Peyer's patch (tissue), 4 donors: ENCODE results near the gene GOLGA8A. TPM values are rescaled to one million over a fixed set of nuclear protein-coding genes. Genes with fewer than 3 reads are reported as not detected.

Source experiments
- DNase-seq, 3 donors: peaks; one replicate each; pipeline ENCODE4 v3.0.0-alpha.2; 2017 to 2019
- H3K27ac ChIP-seq, 4 donors: fragments of 200-600 bp; sonication (generic); one replicate each; pipeline ENCODE4 v1.5.1; 2016 to 2019
- H3K27me3 ChIP-seq, 2 donors: fragments of 200-600 bp; sonication (generic); one replicate each; pipeline ENCODE4 v1.5.1; 2019
- H3K36me3 ChIP-seq, 3 donors: fragments of 200-600 bp; sonication (generic); one replicate each; pipeline ENCODE4 v1.5.1; 2016 to 2019
- H3K4me1 ChIP-seq, 4 donors: fragments of 200-600 bp; sonication (generic); one replicate each; pipeline ENCODE4 v1.5.1; 2016 to 2019
- H3K4me3 ChIP-seq, 4 donors: fragments of 200-600 bp; sonication (generic); 1 replicate in 3 of 4; 2 replicates in 1 of 4; pipeline ENCODE4 v1.5.1; 2016 to 2019; ENCODE audit warnings: mild to moderate bottlenecking in 1 of 4
- H3K9me3 ChIP-seq, 4 donors: fragments of 200-600 bp; sonication (generic); one replicate each; pipeline ENCODE4 v1.5.1; 2016 to 2019; ENCODE audit warnings: mild to moderate bottlenecking in 1 of 4
- POLR2A ChIP-seq, 2 donors: fragments of 450-650 bp; IDR thresholded peaks; one replicate each; pipeline ENCODE4 v1.5.1; 2017; ENCODE audit warnings: antibody characterized with exemption in 2 of 2, mild to moderate bottlenecking in 2 of 2, moderate library complexity in 2 of 2
- total RNA-seq, 4 donors: library from RNA; depleted of rRNA; stranded (reverse); fragments of >200 nt; gene quantifications; one replicate each; pipeline ENCODE4 v1.1.0, GENCODE V29; 2016
- TF ChIP-seq, protein P1 (sequence below), 6 experiments: fragments of 450-650 bp in 4 of 6; fragments of 200-600 bp in 2 of 6; sonication (generic) in 1 of 6; IDR thresholded peaks; one replicate each; pipeline ENCODE4 v1.5.1; 2017 to 2019; ENCODE audit warnings: antibody characterized with exemption in 6 of 6, mild to moderate bottlenecking in 3 of 6, moderate library complexity in 1 of 6

The GOLGA8A gene
- total RNA-seq, 4 donors from 2014 or later = 23.6 to 153 (median 93.3) TPM

DNA sequence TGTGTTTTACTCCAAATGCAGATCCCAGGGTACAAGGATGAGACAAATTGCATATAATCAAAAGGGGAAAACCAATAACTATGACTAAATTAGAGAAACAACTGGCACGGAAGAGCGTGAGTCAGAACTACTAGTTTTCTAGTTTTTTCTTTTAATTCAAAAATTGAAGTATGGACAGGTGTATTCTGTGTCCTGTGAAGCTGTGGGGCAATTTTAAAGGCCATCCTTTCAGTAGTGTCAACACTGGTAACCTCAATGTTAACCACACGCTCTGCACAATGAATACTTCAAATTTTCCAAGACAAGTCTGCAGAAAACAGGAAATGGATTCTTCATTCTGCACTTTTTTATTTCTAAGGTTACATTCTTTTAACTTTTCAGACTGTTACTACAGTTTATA, 32.5 kb upstream of the GOLGA8A start:
- Histone ChIP-seq H3K27ac (no peak overlapping the region), H3K9me3 (no peaks in the 10 kb centered on the region), H3K4me1 (no peaks in the 10 kb centered on the region), H3K27me3 (no peaks in the 10 kb centered on the region), H3K36me3 (no peaks in the 10 kb centered on the region), H3K4me3 (no peak overlapping the region)
- no peak for TF ChIP-seq POLR2A (IDR thresholded peaks at IDR 0.05)
- TF ChIP-seq, protein P1, sequence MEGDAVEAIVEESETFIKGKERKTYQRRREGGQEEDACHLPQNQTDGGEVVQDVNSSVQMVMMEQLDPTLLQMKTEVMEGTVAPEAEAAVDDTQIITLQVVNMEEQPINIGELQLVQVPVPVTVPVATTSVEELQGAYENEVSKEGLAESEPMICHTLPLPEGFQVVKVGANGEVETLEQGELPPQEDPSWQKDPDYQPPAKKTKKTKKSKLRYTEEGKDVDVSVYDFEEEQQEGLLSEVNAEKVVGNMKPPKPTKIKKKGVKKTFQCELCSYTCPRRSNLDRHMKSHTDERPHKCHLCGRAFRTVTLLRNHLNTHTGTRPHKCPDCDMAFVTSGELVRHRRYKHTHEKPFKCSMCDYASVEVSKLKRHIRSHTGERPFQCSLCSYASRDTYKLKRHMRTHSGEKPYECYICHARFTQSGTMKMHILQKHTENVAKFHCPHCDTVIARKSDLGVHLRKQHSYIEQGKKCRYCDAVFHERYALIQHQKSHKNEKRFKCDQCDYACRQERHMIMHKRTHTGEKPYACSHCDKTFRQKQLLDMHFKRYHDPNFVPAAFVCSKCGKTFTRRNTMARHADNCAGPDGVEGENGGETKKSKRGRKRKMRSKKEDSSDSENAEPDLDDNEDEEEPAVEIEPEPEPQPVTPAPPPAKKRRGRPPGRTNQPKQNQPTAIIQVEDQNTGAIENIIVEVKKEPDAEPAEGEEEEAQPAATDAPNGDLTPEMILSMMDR (IDR thresholded peaks at IDR 0.05) = no peak
- no peak for DNase-seq

DNA sequence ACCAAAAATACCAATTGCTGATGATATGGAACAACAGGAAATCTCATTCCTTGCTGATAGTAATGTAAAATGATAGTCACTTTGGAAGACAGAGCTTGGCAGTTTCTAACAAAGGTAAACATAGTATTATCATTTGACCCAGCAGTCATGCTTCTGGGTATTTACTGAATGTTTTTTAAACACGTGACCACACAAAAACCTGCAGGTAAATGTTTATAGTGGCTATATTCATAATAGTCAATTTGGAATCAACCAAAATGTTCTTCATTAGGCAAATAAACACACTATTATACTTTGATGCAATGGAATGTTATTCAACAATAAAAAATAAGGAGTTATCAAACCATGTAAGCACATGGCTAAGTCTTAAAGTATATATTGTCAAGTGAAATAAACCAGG, 24.1 kb upstream of the GOLGA8A start:
- TF ChIP-seq, protein P1 (IDR thresholded peaks at IDR 0.05) = no peak
- no peak for TF ChIP-seq POLR2A (IDR thresholded peaks at IDR 0.05)
- H3K36me3 ChIP-seq = no peaks in the 10 kb centered on the region
- H3K27ac ChIP-seq = no peak overlapping the region
- no peaks in the 10 kb centered on the region for H3K4me1 ChIP-seq
- DNase-seq = no peak
- H3K4me3 ChIP-seq = no peak overlapping the region
- H3K27me3 ChIP-seq = no peaks in the 10 kb centered on the region
- no peaks in the 10 kb centered on the region for H3K9me3 ChIP-seq

DNA sequence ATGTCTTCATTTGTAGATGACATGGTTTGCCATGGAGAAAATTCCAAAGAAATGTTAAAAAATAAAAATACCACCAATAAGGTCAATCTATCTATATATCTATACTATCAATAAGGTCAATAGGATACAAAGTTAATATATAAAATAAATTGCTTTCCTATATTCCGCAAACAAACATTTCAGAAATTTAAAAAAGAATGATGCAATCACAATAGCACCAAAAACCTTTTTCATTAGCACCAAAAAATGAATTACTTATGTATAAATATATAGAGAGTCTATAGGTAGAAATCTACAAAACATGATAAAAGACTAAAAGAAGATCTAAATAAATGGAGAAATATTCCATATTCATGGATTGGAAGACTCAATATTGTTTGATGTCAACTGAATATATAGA, 22.8 kb upstream of the GOLGA8A start:
- DNase-seq = no peak
- TF ChIP-seq, protein P1 (IDR thresholded peaks at IDR 0.05) = no peak
- no peak for TF ChIP-seq POLR2A (IDR thresholded peaks at IDR 0.05)
- Histone ChIP-seq H3K36me3 (no peaks in the 10 kb centered on the region), H3K27ac (no peak overlapping the region), H3K27me3 (no peaks in the 10 kb centered on the region), H3K4me3 (no peak overlapping the region), H3K9me3 (no peaks in the 10 kb centered on the region), H3K4me1 (no peaks in the 10 kb centered on the region)

DNA sequence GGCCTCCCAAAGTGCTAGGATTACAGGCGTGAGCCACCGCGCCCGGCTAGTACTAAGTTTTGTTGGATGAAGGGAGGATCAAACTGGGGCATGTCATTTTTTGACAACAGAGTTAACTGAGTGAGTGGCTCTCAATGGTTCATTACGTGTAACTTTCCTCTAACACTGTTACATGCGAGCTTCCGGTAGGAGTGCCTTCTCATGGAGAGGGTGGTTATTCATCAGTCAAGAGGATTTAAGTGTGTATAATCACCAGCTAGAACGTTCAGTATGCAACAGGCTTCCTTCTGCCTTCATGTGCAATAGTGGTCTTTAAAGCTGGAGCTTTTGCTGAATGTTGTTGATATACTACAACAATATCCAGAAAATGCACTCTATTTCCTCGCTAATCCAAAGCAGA, 19.1 kb upstream of the GOLGA8A start:
- H3K9me3 ChIP-seq = no peaks in the 10 kb centered on the region
- no peak overlapping the region for H3K4me3 ChIP-seq
- no peak for DNase-seq
- no peaks in the 10 kb centered on the region for H3K4me1 ChIP-seq
- TF ChIP-seq, protein P1 (IDR thresholded peaks at IDR 0.05) = no peak
- TF ChIP-seq POLR2A (IDR thresholded peaks at IDR 0.05) = no peak
- no peak overlapping the region for H3K27ac ChIP-seq
- H3K27me3 ChIP-seq = no peaks in the 10 kb centered on the region
- no peaks in the 10 kb centered on the region for H3K36me3 ChIP-seq

DNA sequence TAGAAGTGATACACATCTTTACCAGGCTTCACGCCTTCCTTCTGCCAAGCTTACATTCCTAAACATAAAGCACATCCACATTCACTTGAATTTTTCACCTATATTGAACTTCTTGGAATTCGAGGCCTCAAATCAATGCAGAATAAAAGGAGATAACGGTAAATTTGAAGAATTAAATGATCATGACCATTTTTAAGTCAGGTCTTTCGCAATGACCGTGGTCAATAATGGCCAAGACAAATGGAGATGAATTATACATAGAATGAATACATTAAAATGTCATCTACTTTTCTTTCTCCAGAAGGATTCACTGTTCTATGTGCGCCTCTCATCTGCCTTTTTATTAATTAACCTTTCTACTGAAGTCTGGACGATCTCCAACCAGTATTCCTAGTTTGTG, 5.3 kb upstream of the GOLGA8A start:
- no peaks in the 10 kb centered on the region for H3K9me3 ChIP-seq
- TF ChIP-seq, protein P1 (IDR thresholded peaks at IDR 0.05) = no peak
- no peak for TF ChIP-seq POLR2A (IDR thresholded peaks at IDR 0.05)
- no peak overlapping the region for H3K4me3 ChIP-seq
- H3K27me3 ChIP-seq = no peaks in the 10 kb centered on the region
- no peak overlapping the region for H3K27ac ChIP-seq
- no peak for DNase-seq
- H3K36me3 ChIP-seq = no peaks in the 10 kb centered on the region
- H3K4me1 ChIP-seq = no peaks in the 10 kb centered on the region

DNA sequence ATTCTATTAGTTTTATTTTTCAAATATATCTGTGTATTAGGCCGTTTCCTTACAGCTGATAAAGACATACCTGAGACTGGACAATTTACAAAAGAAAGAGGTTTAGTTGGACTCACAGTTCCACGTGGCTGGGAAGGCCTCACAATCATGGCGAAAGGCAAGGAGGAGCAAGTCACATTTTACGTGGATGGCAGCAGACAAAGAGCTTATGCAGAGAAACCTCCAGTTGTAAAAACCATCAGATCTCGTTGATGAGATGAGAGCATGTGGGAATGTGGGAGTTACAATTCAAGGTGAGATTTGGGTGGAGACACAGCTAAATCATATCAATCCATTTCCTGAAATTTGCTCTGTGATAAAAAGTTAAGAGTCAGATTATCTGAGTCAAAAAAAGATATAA, 2.3 kb upstream of the GOLGA8A start:
- no peak for DNase-seq
- TF ChIP-seq, protein P1 (IDR thresholded peaks at IDR 0.05) = no peak
- no peak for TF ChIP-seq POLR2A (IDR thresholded peaks at IDR 0.05)
- no peaks in the 10 kb centered on the region for H3K27me3 ChIP-seq

More for the DNA sequence above, 2.3 kb upstream of the GOLGA8A start:
- H3K4me1 ChIP-seq = peaks cover 0 to 14% (median 0%) of the 10 kb centered on the region in 4 donors
- H3K27ac ChIP-seq = no peak overlapping the region
- no peaks in the 10 kb centered on the region for H3K9me3 ChIP-seq
- H3K4me3 ChIP-seq = no peak overlapping the region
- peaks cover 0 to 1% (median 0%) of the 10 kb centered on the region in 3 donors for H3K36me3 ChIP-seq
